Bronchus fibroblast of lung (primary cell): ENCODE results near the gene KDM4E. TPM values are rescaled to one million over a fixed set of nuclear protein-coding genes. Genes with fewer than 3 reads are reported as not detected.

ENCODE experiments used
- total RNA-seq: library from RNA; depleted of rRNA; stranded (reverse); fragments of >200 nt; gene quantifications from 2 replicates; pipeline ENCODE4 v1.2.3, GENCODE V29; 2015

Gene KDM4E
- not detected in 2 replicates for total RNA-seq

DNA sequence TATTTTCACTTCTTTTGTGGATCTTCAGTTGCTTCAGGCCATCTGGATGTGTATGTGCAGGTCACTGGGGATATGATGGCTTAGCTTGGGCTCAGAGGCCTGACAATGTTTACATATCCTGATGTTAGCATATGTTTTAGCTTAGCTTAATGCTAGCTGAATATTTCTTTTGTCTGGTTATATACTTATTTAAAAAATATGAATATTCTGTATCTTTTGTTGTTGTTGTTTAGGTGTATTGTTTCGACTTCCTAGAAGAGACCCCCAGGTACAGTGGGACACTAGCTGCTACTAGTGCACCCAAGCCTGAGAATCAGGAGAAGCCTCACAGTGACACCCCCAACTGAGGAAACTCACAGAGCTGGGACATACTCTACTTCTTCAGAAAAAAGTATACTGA, at the start of gene KDM4E:
KDM4E (plus strand) TSS at position 301 of the 400 bp plus-strand sequence. CDS start 300 bp downstream, outside the sequence.

DNA sequence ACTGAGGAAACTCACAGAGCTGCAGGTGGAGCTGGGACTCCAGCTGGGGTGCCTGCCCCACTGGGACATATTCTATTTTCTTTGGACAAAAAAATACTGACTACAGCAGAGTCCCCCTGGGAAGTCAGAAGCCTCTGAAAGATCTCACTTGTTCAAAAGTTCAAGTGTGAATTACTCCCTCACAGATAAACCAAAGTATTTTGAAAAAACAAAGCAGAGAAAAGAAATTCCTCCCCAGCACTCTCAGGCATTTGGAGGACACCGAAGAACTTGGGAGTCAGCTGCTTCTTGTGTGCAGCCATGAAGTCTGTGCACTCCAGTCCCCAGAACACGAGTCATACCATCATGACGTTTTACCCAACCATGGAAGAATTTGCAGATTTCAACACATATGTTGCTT, 24.1 kb downstream of the KDM4E start, which contains the start of gene KDM4F:
KDM4F (plus strand) TSS at position 301 of the 400 bp plus-strand sequence.

DNA sequence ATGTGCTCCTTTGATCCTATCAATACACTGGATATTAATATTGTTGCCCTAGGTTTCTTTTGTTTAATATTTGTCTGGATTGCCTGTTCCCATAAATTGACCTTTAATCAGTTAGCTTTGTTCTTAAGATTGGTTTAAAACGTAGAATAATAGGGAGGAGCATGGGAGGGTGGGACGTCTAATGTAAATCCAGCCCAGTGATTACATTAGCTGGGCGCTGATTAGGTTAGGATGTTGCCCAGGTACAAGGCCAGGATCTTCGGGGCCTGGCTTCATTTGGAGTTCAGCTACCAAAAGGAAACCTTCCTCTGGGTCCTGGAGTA, 41.6 kb downstream of the KDM4E start, which contains the start of gene SRSF8:
SRSF8 (plus strand) TSS at position 204 of the 323 bp plus-strand sequence. CDS start 308 bp downstream, outside the sequence.

Other genes with a start within 250 kb of the KDM4E start
- gene CWC15, start 51.7 kb upstream of the KDM4E start, total RNA-seq = 36.6 and 44.2 TPM in 2 replicates
- 2.1 and 2.7 TPM in 2 replicates for gene KDM4D, start 51.5 kb upstream of the KDM4E start, total RNA-seq
- gene KDM4F, start 24.2 kb downstream of the KDM4E start, total RNA-seq = not detected in 2 replicates
- gene SRSF8, start 41.7 kb downstream of the KDM4E start, total RNA-seq = 13.7 and 17.0 TPM in 2 replicates
- gene ENDOD1, start 64.6 kb downstream of the KDM4E start, total RNA-seq = 20.1 and 23.4 TPM in 2 replicates
- gene SESN3, start 205.9 kb downstream of the KDM4E start, total RNA-seq = 3.9 and 5.0 TPM in 2 replicates